Dermis microvascular lymphatic vessel endothelial cell (primary cell): Measurements from ENCODE around the gene P2RY14. TPM values are rescaled to one million over a fixed set of nuclear protein-coding genes. Genes with fewer than 3 reads are reported as not detected.
"Not testable (repeated sequence)": the region's sequence is repeated elsewhere in the genome, so short reads cannot be mapped to it uniquely, and the experiment has no call there.

Source experiments
- DNase-seq, 2 donors: peaks; one replicate each; pipeline versions ENCODE4 v3.0.0 to v3.0.0-alpha.2; 2010; ENCODE audit warnings: low read depth in 2 of 2
- total RNA-seq: library from RNA; depleted of rRNA; stranded (reverse); fragments of >200 nt; gene quantifications from 2 replicates; pipeline ENCODE4 v1.2.1, GENCODE V29; 2014

The P2RY14 gene
- total RNA-seq, 1 donor from 2014 or later = not detected

DNA sequence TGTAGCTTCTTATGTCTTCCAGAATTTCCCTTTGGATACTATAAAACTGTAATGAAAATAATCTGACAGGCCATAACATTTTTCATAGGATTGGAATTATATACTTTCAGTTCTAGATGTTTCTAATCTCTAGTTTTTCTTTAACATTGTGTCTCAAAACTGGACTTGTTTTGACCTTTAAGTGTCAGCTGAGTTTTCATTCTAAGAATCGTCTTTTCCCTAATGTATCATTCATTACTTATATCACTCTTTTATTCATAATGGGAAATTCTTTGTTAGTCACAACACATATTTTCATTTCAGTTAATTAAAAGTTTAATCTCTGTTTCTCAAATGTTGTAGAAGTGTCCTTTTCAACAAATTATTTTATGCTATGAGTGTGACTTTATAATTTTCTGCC is 87.2 kb downstream of the P2RY14 start:
- DNase-seq = no peak

DNA sequence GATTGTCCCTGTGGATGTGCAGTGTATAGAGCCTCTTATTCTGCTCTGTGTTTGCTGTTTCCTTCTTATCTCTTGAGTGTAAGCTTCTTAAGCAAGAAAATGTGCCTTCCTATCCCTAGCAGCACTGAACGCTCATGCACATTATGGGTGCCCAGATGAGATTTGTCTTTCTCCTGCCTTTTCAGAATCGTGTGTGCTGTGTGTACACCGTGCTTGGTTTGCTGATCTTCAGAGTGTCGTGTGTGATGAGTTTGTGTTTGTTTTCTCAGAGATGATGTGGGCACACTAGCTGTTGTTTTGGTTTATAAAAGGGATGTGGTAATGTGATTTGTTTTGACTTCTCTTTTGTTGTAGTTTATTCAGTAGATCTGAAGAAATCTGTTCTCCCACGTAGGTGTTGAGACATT is 95.1 kb downstream of the P2RY14 start:
- DNase-seq = no peak

- DNase-seq = no peak
Measured at GRCh38 chr3:151182349-151183079, 95.8 kb downstream of the P2RY14 start.

DNA sequence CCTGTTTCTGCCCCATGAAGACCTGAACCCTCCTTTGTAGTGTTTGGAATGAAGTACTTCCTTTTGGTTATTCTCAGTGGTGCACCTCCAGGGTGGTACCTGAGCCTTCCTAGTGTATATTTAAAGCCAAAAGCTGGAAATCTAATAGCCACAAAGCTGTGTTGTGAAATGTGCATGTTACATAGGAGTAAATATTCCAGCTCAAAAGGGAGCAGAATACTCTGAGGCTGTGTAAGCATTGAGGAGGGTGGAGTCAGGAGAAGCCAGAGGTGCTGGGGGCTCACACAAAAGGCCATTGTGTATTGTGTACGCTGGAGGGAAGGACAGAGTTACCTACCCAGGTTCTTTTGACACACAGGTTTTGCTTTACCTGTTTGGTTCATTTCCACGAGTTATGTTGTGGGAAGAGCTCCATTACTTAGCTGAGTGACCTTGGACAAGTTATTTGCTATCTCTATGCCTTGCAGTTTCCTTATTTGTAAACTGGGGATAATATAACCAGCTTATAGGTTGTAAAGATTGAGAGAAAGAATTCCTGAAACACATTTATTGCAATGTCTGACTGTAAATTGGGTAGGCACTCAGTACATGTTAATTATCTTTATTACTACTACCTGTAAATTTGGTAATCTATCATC is 100.0 kb downstream of the P2RY14 start:
- no peak for DNase-seq

DNA sequence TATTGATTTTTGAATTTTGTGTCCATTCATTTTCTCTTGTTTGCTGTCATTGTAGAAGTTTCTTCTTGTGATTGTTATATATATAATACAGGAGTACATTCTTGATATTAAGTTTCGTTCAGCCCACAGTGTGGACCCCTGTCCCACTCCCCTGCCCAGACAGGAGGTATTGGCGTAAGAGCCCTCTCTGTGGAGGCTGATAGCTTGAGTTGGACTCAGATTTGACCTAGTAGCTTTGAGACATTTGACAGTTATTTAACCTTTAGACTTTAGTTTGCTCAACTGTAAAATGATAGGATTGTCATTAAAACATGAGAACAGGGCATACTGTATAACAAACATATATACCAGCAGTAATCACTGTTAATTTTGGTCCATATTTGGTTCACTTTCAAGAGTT is 102.4 kb downstream of the P2RY14 start:
- DNase-seq = no peak

GRCh38 chr3:151174351-151174750 is 104.0 kb downstream of the P2RY14 start:
- DNase-seq = no peak

DNA sequence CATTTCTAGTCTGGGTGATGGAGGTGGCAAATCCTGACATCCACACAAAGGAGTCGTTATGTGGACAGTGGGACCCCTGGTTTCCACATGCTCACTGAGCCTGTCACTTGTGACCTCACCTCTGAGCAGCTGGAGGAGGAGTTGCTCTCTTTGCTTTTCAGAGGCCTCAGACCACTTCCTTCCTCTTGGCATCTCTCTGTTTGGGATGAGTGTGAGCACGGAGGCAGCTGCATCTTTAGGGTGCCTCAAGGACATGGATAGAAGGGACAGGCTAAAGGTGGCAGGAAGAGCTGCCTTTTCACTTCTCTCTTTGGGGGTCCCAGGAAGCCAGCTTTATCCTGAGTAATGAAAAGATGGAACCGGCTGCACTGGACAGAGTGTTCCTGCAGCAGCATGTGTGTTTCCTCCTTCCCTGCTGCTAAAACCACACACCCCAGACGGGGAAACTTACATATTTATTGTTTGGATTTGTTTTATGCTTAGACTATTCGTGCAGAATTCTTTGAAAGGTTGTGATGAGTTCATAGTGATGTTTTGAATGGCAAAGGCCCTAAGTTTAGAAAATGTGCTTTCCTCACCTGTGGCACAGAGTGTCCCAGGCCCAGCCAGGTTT is 107.1 kb downstream of the P2RY14 start:
- DNase-seq = no peak

GRCh38 chr3:151169948-151170679 is 108.2 kb downstream of the P2RY14 start:
- DNase-seq = not testable (repeated sequence)

GRCh38 chr3:151169262-151169947 is 108.9 kb downstream of the P2RY14 start:
- no peak for DNase-seq

DNA sequence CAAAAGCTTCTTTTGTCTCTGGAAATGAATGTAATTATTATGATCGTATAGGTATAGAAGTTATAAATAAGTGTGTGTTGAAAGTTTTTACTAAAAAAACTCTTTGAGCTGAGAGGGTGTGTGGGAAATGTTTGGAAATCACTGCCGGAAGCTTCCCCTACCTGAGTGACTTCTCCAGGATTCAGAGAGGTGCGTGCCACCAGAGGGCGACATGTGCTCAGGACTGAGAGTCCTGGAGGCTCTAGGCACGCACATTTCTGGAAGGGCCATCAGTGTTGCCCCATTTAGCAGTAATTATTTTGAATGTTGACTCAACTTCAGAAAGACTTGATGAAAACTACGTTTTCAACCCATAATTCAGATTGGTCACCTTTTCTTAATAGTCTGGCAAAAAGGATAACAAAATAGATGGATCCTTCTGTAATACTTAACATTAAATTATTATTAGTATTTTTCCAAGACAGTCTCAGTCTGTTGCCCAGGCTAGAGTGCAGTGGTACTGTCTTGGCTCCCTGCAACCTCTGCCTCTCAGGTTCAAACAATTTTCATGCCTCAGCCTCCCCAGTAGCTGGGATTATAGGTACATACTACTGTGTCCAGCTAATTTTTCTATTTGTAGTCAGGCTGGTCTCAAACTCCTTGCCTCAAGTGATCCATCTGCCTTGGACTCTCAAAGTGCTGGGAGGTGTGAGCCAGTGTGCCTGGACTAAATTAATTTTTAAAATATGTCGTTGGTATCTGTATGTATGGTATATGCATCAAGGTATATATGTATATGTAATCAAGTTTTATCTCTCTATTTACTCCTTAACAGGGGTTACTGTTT is 109.9 kb downstream of the P2RY14 start:
- DNase-seq = peak; percentile 7 to 48

DNA sequence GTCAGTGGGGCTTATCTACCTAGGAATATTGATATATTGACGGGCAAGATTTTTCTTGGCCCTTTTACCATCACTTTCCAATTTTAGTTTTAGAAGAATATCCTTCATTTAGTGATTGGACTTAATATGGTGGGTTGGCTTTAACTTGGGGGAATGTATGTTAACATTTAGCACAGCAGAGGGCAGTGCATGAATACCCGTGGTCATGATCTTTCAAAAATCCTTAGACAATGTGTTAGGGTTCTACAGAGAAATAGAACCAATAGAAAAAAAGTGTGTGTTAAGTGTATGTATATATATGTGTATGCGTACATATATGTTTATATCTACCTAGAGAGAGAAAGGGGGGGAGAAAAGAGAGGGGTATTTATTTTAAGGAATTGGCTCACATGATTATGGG is 112.2 kb downstream of the P2RY14 start:
- DNase-seq = no peak

DNA sequence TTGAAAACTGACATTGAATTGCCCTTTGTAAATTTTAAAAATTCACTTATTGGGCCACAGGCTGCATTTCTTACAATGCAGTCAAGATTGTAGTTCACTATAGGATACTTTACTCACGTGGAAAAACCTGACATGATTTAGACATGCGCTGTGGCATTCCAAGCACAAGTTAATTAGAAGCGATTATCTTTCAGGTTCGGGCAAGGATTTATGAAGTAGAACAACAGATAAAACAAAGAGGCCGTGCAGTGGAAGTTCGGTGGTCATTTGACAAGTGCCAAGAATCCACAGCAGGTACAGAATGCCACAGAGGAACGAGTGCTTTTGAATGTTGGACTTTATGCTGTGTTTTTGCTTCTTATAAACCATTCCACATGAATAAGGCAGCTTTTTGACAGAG is 113.1 kb downstream of the P2RY14 start:
- DNase-seq = no peak

Other genes with a start within 250 kb of the P2RY14 start
- 0.13 TPM in 2 replicates for gene MED12L, start 192.9 kb downstream of the P2RY14 start, total RNA-seq
- not detected in 2 replicates for gene GPR171, start 75.3 kb downstream of the P2RY14 start, total RNA-seq
- gene GPR87, start 38.3 kb upstream of the P2RY14 start, total RNA-seq = under 0.01 TPM in 1 of 2 replicates, not detected in the other
- not detected in 2 replicates for gene P2RY13, start 51.0 kb upstream of the P2RY14 start, total RNA-seq
- not detected in 2 replicates for gene P2RY12, start 106.2 kb upstream of the P2RY14 start, total RNA-seq
- under 0.01 TPM in 1 of 2 replicates, not detected in the other for gene IGSF10, start 182.5 kb upstream of the P2RY14 start, total RNA-seq